ENCODE results near the gene TEX35.

DNA sequence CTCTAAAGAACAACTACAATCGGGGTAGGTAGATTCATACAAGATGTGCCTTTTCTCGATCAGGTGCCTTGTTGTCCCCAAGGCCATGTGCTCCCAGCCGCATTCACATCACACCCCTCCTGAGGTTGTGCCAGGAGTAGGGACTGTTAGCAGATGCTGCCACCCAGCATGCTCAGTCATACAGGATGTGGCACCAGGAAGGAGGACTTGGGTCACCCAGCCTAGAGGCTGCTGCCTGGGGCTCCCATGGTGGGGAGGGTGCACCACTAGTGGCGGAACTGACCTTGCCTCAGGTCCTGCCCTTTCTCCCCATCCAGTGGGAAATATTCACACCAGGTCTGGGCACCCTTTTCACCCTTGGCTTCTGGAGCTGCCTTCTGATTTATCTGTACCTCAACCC is 8.3 kb downstream of the TEX35 start:
- TF ChIP-seq, protein P1, sequence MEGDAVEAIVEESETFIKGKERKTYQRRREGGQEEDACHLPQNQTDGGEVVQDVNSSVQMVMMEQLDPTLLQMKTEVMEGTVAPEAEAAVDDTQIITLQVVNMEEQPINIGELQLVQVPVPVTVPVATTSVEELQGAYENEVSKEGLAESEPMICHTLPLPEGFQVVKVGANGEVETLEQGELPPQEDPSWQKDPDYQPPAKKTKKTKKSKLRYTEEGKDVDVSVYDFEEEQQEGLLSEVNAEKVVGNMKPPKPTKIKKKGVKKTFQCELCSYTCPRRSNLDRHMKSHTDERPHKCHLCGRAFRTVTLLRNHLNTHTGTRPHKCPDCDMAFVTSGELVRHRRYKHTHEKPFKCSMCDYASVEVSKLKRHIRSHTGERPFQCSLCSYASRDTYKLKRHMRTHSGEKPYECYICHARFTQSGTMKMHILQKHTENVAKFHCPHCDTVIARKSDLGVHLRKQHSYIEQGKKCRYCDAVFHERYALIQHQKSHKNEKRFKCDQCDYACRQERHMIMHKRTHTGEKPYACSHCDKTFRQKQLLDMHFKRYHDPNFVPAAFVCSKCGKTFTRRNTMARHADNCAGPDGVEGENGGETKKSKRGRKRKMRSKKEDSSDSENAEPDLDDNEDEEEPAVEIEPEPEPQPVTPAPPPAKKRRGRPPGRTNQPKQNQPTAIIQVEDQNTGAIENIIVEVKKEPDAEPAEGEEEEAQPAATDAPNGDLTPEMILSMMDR (IDR thresholded peaks at IDR 0.05) = no peak
- TF ChIP-seq POLR2A (IDR thresholded peaks at IDR 0.05) (no peak), POLR2AphosphoS5 (IDR thresholded peaks at IDR 0.05) (no peak)
